AG10803 (cell line): ENCODE results near the gene SNX13.
"Not testable (repeated sequence)": the region's sequence is repeated elsewhere in the genome, so short reads cannot be mapped to it uniquely, and the experiment has no call there.

Experiments
- DNase-seq: peaks from one replicate; pipeline ENCODE4 v3.0.0; 2010; ENCODE audit warnings: low read depth
- H3K4me3 ChIP-seq: 2 replicates; pipeline ENCODE4 v1.5.1; 2011; ENCODE audit warnings: mild to moderate bottlenecking, low read length, control low read depth
- TF ChIP-seq, protein P1 (sequence below): conservative IDR thresholded peaks from 2 replicates; pipeline ENCODE4 v1.5.1; 2011; ENCODE audit warnings: mild to moderate bottlenecking, low read length, control low read depth, inconsistent platforms

Gene SNX13

DNA sequence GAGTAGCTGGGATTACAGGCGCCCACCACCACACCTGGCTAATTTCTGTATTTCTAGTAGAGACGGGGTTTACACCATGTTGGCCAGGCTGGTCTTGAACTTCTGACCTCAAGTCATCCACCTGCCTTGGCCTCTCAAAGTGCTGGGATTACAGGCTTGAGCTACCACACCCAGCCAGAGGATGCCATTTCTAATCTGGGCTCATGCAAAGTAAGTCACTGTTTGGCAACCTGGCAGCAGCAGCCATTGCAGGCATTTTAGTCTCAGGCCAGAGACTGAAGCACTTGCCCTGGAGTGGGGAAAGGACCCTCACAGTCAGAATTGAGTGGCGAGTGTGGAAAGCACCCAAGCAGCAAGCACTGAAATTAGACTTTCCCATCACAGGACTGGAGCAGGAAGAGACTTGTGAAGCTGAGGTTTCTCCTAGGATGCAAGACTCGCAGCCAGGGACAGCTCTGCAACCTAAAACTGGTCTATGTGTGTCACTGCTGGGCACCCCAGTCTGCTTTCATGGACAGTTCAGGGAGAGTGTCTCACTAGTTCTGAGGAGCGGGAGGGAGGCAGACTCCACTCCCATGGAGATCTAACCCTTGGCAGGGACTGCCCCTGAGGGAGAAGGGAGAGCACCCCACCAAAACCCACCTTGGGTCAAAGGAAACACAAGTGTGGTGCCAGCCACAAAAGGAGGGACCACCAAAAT is 27.6 kb downstream of the SNX13 start:
- no peak overlapping the region for H3K4me3 ChIP-seq
- no peak for DNase-seq
- TF ChIP-seq, protein P1, sequence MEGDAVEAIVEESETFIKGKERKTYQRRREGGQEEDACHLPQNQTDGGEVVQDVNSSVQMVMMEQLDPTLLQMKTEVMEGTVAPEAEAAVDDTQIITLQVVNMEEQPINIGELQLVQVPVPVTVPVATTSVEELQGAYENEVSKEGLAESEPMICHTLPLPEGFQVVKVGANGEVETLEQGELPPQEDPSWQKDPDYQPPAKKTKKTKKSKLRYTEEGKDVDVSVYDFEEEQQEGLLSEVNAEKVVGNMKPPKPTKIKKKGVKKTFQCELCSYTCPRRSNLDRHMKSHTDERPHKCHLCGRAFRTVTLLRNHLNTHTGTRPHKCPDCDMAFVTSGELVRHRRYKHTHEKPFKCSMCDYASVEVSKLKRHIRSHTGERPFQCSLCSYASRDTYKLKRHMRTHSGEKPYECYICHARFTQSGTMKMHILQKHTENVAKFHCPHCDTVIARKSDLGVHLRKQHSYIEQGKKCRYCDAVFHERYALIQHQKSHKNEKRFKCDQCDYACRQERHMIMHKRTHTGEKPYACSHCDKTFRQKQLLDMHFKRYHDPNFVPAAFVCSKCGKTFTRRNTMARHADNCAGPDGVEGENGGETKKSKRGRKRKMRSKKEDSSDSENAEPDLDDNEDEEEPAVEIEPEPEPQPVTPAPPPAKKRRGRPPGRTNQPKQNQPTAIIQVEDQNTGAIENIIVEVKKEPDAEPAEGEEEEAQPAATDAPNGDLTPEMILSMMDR, result no peak

DNA sequence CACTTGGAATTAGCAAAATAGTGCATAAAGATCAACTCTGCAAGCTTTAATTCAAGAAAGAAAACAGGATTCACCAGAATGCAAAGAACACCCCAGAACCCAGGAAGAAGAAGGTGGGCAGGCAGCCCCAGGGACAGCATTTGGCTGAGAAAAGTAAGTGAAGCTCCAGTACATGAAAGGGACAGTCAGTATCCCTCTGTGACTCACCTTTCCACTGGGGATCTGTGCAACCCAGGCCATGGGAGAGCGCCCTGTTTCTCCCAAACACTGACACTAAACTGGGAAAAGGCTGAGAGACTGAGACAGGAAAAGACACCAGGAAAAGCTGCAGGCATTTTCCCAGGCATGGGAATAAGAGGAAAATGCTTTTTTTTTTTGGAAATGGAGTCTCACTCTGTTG is 28.2 kb downstream of the SNX13 start:
- H3K4me3 ChIP-seq, result no peak overlapping the region
- no peak for DNase-seq
- TF ChIP-seq, protein P1, result no peak

DNA sequence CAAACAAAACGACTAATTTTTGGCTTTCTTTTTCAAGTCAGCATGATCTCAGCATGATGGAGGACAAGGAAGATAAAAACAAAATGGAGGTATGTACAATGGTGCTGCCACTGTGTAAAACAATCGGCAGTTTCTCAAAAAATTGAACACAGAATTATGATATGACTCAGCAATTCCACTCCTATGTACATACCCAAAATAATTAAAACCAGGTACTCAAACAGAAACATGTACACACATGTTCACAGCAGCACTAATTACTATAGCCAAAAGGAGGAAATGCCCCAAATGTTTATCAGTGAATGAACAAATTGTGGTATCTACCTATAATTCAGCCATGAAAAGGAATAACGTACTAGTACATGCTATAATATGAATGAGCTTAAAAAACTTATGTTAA is 29.9 kb downstream of the SNX13 start:
- TF ChIP-seq, protein P1, result no peak
- no peak overlapping the region for H3K4me3 ChIP-seq
- peak; percentile 4 for DNase-seq

DNA sequence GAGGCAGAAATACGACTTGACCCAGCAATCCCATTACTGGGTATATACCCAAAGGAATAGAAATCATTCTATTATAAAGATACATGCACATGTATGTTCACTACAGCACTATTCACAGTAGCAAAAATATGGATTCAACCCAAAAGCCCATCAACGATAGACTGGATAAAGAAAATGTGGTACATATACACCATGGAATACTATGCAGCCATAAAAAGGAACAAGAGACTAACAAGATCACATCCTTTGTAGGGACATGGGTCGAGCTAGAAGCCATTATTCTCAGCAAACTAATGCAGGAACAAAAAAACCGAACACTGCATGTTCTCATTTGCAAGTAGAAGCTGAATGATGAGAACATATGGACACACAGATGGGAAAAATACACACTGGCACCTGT is 31.0 kb downstream of the SNX13 start:
- not testable (repeated sequence) for H3K4me3 ChIP-seq, DNase-seq

DNA sequence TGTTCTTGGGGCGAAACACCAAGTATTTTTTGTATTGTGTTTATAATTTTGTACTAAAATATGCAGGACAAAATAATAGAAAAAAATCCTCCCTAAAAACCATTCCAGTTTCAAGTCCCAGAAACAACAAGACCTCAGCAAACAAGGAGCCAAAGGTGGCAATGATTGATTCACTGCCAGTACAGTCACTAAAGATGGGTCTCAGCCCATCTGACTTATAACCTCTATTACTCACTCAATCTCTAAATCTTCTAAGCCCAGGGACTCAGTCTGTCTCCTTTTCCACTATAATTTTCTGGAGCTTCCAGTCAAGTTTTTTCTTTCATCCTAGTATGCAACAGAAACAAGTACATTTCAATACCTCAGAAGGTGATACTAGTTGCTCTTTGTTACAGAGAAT is 33.3 kb downstream of the SNX13 start:
- H3K4me3 ChIP-seq, result no peak overlapping the region
- TF ChIP-seq, protein P1, result no peak
- DNase-seq, result no peak

DNA sequence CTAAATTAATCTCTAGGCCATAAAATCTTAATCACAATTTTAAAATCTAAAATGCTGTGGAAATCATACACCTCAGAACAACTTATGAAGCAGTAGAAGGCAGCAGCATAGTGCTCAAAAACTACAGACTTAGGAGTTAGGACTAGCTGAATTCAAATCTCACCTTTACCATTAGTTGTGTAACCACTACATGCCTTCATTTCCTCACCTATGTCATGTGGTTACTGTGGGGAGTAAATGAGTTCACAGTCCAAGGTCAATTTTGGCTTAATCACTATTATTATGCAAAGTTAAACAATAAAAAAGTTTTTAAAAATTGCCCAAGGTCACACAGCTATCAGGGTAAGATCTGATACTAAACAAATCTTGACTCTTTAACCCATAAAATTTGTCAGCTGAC is 37.0 kb downstream of the SNX13 start:
- no peak overlapping the region for H3K4me3 ChIP-seq
- TF ChIP-seq, protein P1, result no peak
- no peak for DNase-seq

DNA sequence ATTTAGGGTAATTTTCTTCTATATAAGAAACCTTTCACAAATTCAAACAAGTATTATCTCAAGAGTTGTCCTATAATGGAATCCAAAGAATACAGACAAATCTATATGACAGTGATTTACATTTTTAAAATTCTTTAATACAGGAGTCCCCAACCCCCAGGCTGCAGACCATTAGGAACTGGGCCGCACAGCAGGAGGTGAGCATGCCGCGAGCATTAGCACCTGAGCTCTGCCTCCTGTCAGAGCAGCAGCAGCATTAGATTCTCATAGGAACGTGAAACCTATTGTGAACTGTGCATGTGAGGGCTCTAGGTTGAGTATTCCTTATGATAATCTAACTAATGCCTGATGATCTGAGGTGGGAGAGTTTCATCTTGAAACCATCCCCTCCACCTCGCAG is 37.7 kb downstream of the SNX13 start:
- DNase-seq, result no peak
- no peak overlapping the region for H3K4me3 ChIP-seq
- TF ChIP-seq, protein P1, result no peak
